ENCODE measurements around the gene FAM170B. TPM values are rescaled to one million over a fixed set of nuclear protein-coding genes. Genes with fewer than 3 reads are reported as not detected.

FAM170B gene
- total RNA-seq, 2 experiments from 2014 or later, result not detected

- ChIA-PET POLR2A (no interaction called here), CTCF (no interaction called here)
These were observed 37.0 kb upstream of the FAM170B start for GRCh38 chr10:49170632-49171325.

- CTCF ChIA-PET, result no interaction called here
- POLR2A ChIA-PET, result no interaction called here
These were observed 36.0 kb upstream of the FAM170B start for GRCh38 chr10:49169776-49170175.

- ChIA-PET CTCF (no interaction called here), POLR2A (no interaction called here)
These were observed 35.1 kb upstream of the FAM170B start for GRCh38 chr10:49168831-49169500.

- POLR2A ChIA-PET, result no interaction called here
These were observed 34.3 kb upstream of the FAM170B start for GRCh38 chr10:49168171-49168540.

GRCh38 chr10:49167425-49168170 lies 33.8 kb upstream of the FAM170B start:
- CTCF ChIA-PET, result no interaction called here
- POLR2A ChIA-PET, result no interaction called here

More at GRCh38 chr10:49168171-49168540, 34.3 kb upstream of the FAM170B start:
- CTCF ChIA-PET, result no interaction called here

- CTCF ChIA-PET, result no interaction called here
- POLR2A ChIA-PET, result no interaction called here
These were observed 32.9 kb upstream of the FAM170B start for GRCh38 chr10:49166484-49167400.

- CTCF ChIA-PET, result no interaction called here
- POLR2A ChIA-PET, result no interaction called here
These were observed 32.1 kb upstream of the FAM170B start for GRCh38 chr10:49165821-49166483.

- POLR2A ChIA-PET, result no interaction called here
- CTCF ChIA-PET, result no interaction called here
These were observed 31.4 kb upstream of the FAM170B start for GRCh38 chr10:49165259-49165658.

GRCh38 chr10:49164559-49165188 lies 30.9 kb upstream of the FAM170B start:
- CTCF ChIA-PET, result interaction anchor here (0.6 to 1.1 kb wide), 4 partner anchors 9 to 17 kb away, joined by 3 read pairs; no protein-coding TSS in a partner anchor
- POLR2A ChIA-PET, result no interaction called here

GRCh38 chr10:49163741-49164140 lies 29.9 kb upstream of the FAM170B start:
- CTCF ChIA-PET, result interaction anchor here (1.1 kb wide), 1 partner anchor 10 kb away, joined by 3 read pairs; no protein-coding TSS in a partner anchor
- POLR2A ChIA-PET, result no interaction called here

- POLR2A ChIA-PET, result no interaction called here
- CTCF ChIA-PET, result no interaction called here
These were observed 29.0 kb upstream of the FAM170B start for GRCh38 chr10:49162761-49163310.

GRCh38 chr10:49162063-49162462 lies 28.2 kb upstream of the FAM170B start:
- CTCF ChIA-PET, result no interaction called here
- POLR2A ChIA-PET, result no interaction called here

GRCh38 chr10:49161411-49161997 lies 27.7 kb upstream of the FAM170B start:
- ChIA-PET POLR2A (no interaction called here), CTCF (no interaction called here)

- CTCF ChIA-PET, result no interaction called here
These were observed 27.0 kb upstream of the FAM170B start for GRCh38 chr10:49160814-49161213.

GRCh38 chr10:49160110-49160509 lies 26.3 kb upstream of the FAM170B start:
- ChIA-PET POLR2A (no interaction called here), CTCF (no interaction called here)

More at GRCh38 chr10:49160814-49161213, 27.0 kb upstream of the FAM170B start:
- POLR2A ChIA-PET, result no interaction called here

- CTCF ChIA-PET, result no interaction called here
- POLR2A ChIA-PET, result no interaction called here
These were observed 25.1 kb upstream of the FAM170B start for GRCh38 chr10:49158915-49159314.

GRCh38 chr10:49158404-49158803 lies 24.6 kb upstream of the FAM170B start:
- POLR2A ChIA-PET, result no interaction called here
- CTCF ChIA-PET, result no interaction called here

- ChIA-PET CTCF (no interaction called here), POLR2A (no interaction called here)
These were observed 23.4 kb upstream of the FAM170B start for GRCh38 chr10:49157229-49157628.
